Esophagus muscularis mucosa (tissue), 4 donors: ENCODE measurements around the gene ZNF862. TPM values are rescaled to one million over a fixed set of nuclear protein-coding genes. Genes with fewer than 3 reads are reported as not detected.

Experiments
- DNase-seq: peaks from one replicate; pipeline ENCODE4 v3.0.0-alpha.2; 2017; ENCODE audit errors: extremely low spot score
- H3K27ac ChIP-seq, 4 donors: fragments of 200-600 bp; sonication (generic); replicated peaks in 1 of 4; 1 replicate in 3 of 4; 2 replicates in 1 of 4; pipeline ENCODE4 v1.5.1; 2016 to 2019; ENCODE audit warnings: mild to moderate bottlenecking in 1 of 4
- H3K27me3 ChIP-seq, 4 donors: fragments of 200-600 bp; sonication (generic); one replicate each; pipeline versions ENCODE4 v1.5.1 to v1.6.0; 2016 to 2019
- H3K36me3 ChIP-seq, 4 donors: fragments of 200-600 bp; sonication (generic); one replicate each; pipeline ENCODE4 v1.5.1; 2016 to 2019
- H3K4me1 ChIP-seq, 4 donors: fragments of 200-600 bp; sonication (generic); one replicate each; pipeline ENCODE4 v1.5.1; 2016 to 2019
- H3K4me3 ChIP-seq, 4 donors: fragments of 200-600 bp; sonication (generic); 1 replicate in 2 of 4; 2 replicates in 2 of 4; pipeline ENCODE4 v1.5.1; 2016 to 2019; ENCODE audit warnings: mild to moderate bottlenecking in 4 of 4, moderate library complexity in 1 of 4
- H3K9me3 ChIP-seq, 4 donors: fragments of 200-600 bp; sonication (generic); 1 replicate in 3 of 4; 2 replicates in 1 of 4; pipeline ENCODE4 v1.5.1; 2016 to 2019
- EP300 ChIP-seq: sonication (generic); formaldehyde crosslinking; IDR thresholded peaks from one replicate; pipeline ENCODE4 v1.6.1; 2017; ENCODE audit warnings: antibody characterized with exemption
- POLR2A ChIP-seq: fragments of 450-650 bp; IDR thresholded peaks from one replicate; pipeline ENCODE4 v1.6.1; 2017; ENCODE audit warnings: antibody characterized with exemption, moderate library complexity, mild to moderate bottlenecking, low read depth
- POLR2AphosphoS5 ChIP-seq, 2 donors: sonication (generic); formaldehyde crosslinking; IDR thresholded peaks; one replicate each; pipeline ENCODE4 v1.6.1; 2017; ENCODE audit warnings: antibody characterized with exemption in 2 of 2
- WGBS: methylation state at CpG from one replicate; pipeline ENCODE4 v1.1.5; 2018; 5-methylcytosine and 5-hydroxymethylcytosine counted together
- intact Hi-C: fragments of 100-400 bp; cut with DNase I; formaldehyde crosslinking; loops from one replicate; pipeline ENCODE4 v1.15.1; 2023
- total RNA-seq, 4 donors: library from RNA; depleted of rRNA; stranded (reverse); fragments of >200 nt; gene quantifications; one replicate each; pipeline versions ENCODE4 v1.1.0 to v1.2.1, GENCODE V29; 2016
- TF ChIP-seq, protein P1 (sequence below), 3 experiments: fragments of 200-600 bp in 2 of 3; fragments of 450-650 bp in 1 of 3; sonication (generic) in 2 of 3; IDR thresholded peaks; one replicate each; pipeline ENCODE4 v1.5.1; 2017 to 2019; ENCODE audit warnings: antibody characterized with exemption in 3 of 3, mild to moderate bottlenecking in 2 of 3, moderate library complexity in 1 of 3

Gene ZNF862
- total RNA-seq, 4 donors from 2014 or later, result 9.1 to 17.1 (median 13.3) TPM

DNA sequence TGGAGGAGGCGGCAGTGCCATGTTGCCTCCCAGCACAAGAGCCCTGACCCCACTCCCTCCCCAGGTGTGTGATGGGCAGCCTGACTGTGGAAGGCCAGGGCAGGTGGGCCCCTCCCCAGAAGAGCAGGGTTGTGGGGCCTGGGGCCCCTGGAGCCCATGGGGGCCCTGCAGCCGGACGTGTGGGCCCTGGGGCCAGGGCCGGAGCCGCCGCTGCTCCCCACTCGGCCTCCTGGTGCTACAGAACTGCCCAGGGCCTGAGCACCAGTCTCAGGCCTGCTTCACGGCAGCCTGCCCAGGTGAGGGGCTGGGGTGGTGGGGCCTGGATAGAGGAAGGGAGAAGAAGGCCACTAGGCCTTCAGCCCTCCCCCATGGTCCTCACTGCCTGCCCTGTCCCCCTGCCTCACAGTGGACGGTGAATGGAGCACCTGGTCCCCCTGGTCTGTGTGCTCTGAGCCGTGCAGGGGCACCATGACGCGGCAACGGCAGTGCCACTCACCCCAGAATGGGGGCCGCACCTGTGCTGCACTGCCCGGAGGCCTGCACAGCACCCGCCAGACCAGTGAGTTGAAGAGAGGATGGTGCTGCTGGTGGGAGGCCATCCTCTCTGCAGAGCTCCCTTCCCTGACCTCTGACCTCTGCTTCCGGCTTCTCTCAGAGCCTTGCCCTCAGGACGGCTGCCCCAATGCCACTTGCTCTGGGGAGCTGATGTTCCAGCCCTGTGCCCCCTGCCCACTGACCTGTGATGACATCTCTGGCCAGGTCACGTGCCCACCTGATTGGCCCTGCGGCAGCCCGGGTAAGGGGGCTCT is 46.6 kb upstream of the ZNF862 start:
- intact Hi-C loops, result no loop called here
- no peak overlapping the region for H3K4me3 ChIP-seq
- no peak for DNase-seq
- H3K27me3 ChIP-seq, result peaks cover 0 to 58% (median 14%) of the 10 kb centered on the region in 4 donors
- H3K4me1 ChIP-seq, result peaks cover 6 to 21% (median 14%) of the 10 kb centered on the region in 4 donors
- 100% methylated on average over 2 of the region's 21 CpGs for WGBS
- TF ChIP-seq POLR2A (no peak), POLR2AphosphoS5 (IDR thresholded peaks at IDR 0.05) (no peak)
- TF ChIP-seq, protein P1, sequence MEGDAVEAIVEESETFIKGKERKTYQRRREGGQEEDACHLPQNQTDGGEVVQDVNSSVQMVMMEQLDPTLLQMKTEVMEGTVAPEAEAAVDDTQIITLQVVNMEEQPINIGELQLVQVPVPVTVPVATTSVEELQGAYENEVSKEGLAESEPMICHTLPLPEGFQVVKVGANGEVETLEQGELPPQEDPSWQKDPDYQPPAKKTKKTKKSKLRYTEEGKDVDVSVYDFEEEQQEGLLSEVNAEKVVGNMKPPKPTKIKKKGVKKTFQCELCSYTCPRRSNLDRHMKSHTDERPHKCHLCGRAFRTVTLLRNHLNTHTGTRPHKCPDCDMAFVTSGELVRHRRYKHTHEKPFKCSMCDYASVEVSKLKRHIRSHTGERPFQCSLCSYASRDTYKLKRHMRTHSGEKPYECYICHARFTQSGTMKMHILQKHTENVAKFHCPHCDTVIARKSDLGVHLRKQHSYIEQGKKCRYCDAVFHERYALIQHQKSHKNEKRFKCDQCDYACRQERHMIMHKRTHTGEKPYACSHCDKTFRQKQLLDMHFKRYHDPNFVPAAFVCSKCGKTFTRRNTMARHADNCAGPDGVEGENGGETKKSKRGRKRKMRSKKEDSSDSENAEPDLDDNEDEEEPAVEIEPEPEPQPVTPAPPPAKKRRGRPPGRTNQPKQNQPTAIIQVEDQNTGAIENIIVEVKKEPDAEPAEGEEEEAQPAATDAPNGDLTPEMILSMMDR (IDR thresholded peaks at IDR 0.05), result no peak
- H3K9me3 ChIP-seq, result no peaks in the 10 kb centered on the region
- H3K36me3 ChIP-seq, result no peaks in the 10 kb centered on the region
- no peak overlapping the region for H3K27ac ChIP-seq

DNA sequence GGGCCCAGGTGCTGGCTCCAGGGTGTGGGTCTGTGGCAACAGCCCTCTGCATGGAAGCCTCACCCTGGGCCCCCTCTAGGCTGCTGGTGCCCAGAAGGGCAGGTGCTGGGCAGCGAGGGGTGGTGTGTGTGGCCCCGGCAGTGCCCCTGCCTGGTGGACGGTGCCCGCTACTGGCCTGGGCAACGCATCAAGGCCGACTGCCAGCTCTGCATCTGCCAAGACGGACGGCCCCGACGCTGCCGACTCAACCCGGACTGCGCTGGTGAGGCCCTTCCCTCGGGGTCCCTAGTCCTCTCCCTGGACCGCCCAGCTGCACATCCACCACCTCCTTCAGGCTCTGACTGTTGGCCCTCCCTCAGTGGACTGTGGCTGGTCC is 46.0 kb upstream of the ZNF862 start:
- WGBS, result 93% methylated on average over 6 of the region's 15 CpGs
- Histone ChIP-seq H3K36me3 (no peaks in the 10 kb centered on the region), H3K27me3 (peaks cover 0 to 53% (median 14%) of the 10 kb centered on the region in 4 donors), H3K9me3 (no peaks in the 10 kb centered on the region), H3K4me1 (peaks cover 5 to 19% (median 13%) of the 10 kb centered on the region in 4 donors), H3K27ac (no peak overlapping the region), H3K4me3 (no peak overlapping the region)
- no peak for DNase-seq
- intact Hi-C loops, result no loop called here
- TF ChIP-seq, protein P1 (IDR thresholded peaks at IDR 0.05), result no peak
- no peak for TF ChIP-seq POLR2AphosphoS5 (IDR thresholded peaks at IDR 0.05)
- TF ChIP-seq POLR2A, result no peak

DNA sequence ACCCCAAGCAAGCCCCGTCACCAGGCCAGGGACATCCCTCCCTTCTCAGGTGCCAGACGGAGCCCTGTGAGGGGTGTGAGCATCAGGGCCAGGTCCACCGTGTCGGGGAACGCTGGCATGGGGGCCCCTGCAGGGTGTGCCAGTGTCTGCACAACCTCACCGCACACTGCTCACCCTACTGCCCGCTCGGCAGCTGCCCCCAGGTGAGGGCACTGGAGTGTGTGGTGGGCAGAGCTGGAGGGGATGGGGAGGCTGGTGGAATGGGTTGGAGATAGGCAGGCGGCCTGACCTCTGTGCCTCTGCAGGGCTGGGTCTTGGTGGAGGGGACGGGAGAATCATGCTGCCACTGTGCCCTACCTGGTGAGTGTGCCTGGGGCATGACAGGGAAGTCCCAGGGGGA is 44.9 kb upstream of the ZNF862 start:
- TF ChIP-seq, protein P1 (IDR thresholded peaks at IDR 0.05), result no peak
- no peak for TF ChIP-seq EP300
- no peak for TF ChIP-seq POLR2AphosphoS5 (IDR thresholded peaks at IDR 0.05)
- no peak for TF ChIP-seq POLR2A
- no peaks in the 10 kb centered on the region for H3K9me3 ChIP-seq
- no peak for DNase-seq
- no peak overlapping the region for H3K27ac ChIP-seq
- intact Hi-C loops, result no loop called here
- peaks cover 0 to 49% (median 13%) of the 10 kb centered on the region in 4 donors for H3K27me3 ChIP-seq
- H3K4me3 ChIP-seq, result no peak overlapping the region
- peaks cover 0 to 11% (median 9%) of the 10 kb centered on the region in 4 donors for H3K4me1 ChIP-seq
- WGBS, result 78% methylated on average over 8 of the region's 10 CpGs
- no peaks in the 10 kb centered on the region for H3K36me3 ChIP-seq

DNA sequence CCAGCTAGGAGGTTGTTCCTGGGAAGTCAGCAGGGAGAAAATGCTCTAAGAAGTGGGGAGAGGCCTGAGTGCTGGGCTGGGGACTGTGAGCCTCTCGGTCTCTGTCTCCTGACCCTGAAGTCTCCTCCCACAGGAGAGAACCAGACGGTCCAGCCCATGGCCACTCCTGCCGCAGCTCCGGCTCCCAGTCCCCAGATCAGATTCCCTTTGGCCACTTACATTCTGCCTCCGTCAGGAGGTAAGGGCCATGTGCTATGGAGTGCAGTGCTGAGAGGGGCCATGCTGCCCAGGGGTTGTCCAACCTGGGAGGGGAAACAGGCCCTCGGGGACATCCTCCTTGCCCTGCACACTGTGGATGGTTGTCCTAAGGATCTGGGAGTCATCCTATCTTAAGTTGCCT is 43.5 kb upstream of the ZNF862 start:
- WGBS, result 52% methylated on average over 5 of the region's 6 CpGs

More for the DNA sequence above, 43.5 kb upstream of the ZNF862 start:
- no peak overlapping the region for H3K27ac ChIP-seq
- H3K4me3 ChIP-seq, result no peak overlapping the region
- TF ChIP-seq, protein P1 (IDR thresholded peaks at IDR 0.05), result no peak
- TF ChIP-seq EP300 (no peak), POLR2AphosphoS5 (IDR thresholded peaks at IDR 0.05) (no peak), POLR2A (no peak)
- peaks cover 0 to 11% (median 8%) of the 10 kb centered on the region in 4 donors for H3K4me1 ChIP-seq
- intact Hi-C loops, result no loop called here
- H3K9me3 ChIP-seq, result no peaks in the 10 kb centered on the region
- peaks cover 0 to 35% (median 9%) of the 10 kb centered on the region in 4 donors for H3K27me3 ChIP-seq
- DNase-seq, result no peak
- H3K36me3 ChIP-seq, result no peaks in the 10 kb centered on the region
